Measurements from ENCODE around the gene CIP2A.

The CIP2A gene

GRCh38 chr3:108555966-108556581 is 33.2 kb downstream of the CIP2A start:
- no peak for DNase-seq

- no peak for DNase-seq
Measured at GRCh38 chr3:108554913-108555571, 34.2 kb downstream of the CIP2A start.

GRCh38 chr3:108554229-108554628 is 35.0 kb downstream of the CIP2A start:
- no peak for DNase-seq

- no peak for DNase-seq
Measured at GRCh38 chr3:108552267-108553159, 36.7 kb downstream of the CIP2A start.

DNA sequence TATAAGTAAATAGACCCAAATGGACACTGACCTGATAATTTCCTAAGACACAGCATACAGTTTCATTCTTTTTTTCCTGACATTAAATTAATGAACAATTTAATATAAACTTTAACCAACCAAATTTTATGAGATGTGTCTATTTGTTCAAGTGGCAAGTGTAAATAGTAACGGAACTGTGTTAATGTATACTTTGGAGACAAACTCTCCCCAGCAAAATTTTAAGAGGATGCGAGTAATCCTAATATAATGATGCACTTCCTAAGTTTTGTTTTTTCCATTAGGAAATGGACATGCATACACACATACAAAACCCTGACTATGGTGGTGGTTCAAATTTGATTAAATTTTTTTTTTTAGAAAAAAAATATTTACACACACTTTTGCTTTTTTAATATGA is 40.4 kb downstream of the CIP2A start:
- no peak for DNase-seq

GRCh38 chr3:108548304-108548703 is 40.9 kb downstream of the CIP2A start:
- no peak for DNase-seq

DNA sequence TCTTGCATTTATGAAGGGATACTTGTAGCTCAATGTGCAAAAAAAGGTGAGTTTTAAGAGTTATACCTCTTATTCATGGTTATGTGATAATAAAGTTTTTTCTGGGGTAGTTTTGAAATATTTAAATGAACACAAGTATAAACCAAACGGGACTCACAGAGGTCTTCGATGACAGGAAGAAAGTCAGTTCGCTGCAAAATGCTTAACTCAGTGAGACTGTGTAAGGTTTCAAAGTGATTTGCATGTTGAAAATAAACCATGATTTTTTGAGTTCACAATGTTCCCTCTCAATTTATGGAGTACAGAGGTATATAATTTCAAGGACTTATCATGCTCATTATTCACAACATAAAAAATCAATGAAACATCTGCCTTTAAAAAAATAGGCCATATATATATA is 42.5 kb downstream of the CIP2A start:
- no peak for DNase-seq

GRCh38 chr3:108546247-108546646 is 43.0 kb downstream of the CIP2A start:
- DNase-seq = no peak

- DNase-seq = no peak
Measured at GRCh38 chr3:108538083-108538482, 51.2 kb downstream of the CIP2A start.

DNA sequence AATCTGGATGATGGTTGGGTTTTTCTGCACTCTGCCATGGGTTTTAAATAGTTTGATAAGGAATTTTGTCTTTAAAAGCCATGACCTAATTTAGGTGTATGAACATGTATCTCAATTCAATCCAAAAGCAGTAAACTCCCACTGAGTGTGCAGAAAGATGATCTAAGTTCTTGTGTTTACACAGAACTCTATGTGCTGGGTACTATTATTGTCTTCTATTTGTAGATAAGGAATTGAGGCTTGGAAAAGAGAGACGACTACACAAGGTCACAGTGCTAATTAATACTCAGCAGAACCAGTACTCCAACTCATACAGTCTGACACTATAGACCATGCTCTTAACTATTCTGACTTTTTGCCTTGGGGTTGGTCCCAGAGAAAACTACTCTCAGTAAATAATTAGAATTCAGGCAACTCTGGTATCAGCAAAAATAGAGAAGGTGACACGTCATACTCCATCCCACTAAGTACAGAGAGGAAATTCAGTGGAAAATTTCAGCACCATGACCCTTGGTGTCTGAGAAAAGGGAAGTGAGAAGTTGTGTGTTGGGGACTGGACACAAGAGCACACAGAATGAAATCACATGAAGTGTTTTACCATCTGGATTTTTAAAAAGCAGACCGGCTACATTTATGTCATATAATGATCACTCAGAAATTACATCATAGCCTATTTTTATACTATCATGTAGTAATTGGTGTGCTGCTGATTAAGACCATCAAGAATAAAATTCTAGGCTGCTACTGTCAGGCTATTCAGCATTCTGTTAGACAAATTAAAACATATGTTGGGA is 60.6 kb downstream of the CIP2A start:
- no peak for DNase-seq

DNA sequence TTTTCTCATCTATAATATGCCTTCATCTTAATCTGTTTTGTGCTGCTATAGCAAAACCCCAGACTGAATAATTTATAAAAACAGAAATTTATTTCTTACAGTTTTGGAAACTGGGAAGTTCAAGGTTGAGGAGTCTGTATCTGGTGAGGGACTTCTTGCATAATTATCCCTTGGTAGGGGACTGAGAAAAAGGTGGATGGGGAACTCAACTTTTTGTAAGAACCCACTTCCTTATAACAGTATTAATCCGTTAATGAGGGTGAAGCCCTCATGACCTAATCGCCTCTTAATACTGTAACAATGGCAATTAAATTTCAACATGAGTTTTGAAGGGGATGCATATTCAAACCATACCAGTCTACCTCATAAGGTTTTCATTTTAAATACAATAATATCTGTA is 61.4 kb downstream of the CIP2A start:
- DNase-seq = no peak

GRCh38 chr3:108527109-108527508 is 62.1 kb downstream of the CIP2A start:
- DNase-seq = no peak

- DNase-seq = no peak
Measured at GRCh38 chr3:108525971-108526370, 63.3 kb downstream of the CIP2A start.

DNA sequence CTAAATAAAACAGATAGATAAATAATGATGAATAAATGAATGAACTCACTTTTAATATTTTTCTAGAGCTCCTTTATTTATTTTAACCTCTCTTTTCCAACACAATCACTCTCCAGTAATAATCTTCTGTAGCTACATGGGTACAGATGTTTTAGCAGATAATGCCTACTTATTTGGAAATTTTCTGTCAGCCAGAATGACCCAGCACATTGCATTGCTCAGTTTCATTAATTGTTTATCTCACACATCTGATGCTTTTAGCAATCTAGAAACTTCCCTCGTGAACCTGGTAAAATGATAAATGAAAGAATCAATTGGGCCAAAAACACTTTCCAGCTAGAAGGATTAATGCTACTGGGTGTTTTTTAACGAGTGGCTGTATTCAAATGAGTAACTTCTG is 64.0 kb downstream of the CIP2A start:
- DNase-seq = no peak

GRCh38 chr3:108524537-108524936 is 64.7 kb downstream of the CIP2A start:
- DNase-seq = no peak

DNA sequence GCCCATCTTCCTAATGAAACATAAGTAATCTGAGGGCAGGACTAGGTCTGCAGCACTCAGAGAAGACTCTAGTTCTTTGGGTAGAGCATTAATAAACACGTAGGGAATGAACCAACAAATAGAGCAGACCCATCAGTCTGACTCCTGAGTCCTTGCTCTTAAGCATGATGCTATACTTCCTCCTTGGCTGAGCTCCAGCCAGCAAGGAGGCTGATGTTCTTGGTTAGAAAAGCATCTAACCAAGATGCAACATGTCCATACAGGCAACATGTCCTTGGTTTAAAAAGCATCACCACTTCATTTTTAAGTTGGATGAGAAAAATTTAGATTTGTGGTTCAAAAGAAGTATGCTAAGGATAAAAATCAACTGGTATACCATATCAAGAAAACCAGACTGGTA is 70.3 kb downstream of the CIP2A start:
- DNase-seq = no peak

- no peak for DNase-seq
Measured at GRCh38 chr3:108516881-108517280, 72.4 kb downstream of the CIP2A start.

DNA sequence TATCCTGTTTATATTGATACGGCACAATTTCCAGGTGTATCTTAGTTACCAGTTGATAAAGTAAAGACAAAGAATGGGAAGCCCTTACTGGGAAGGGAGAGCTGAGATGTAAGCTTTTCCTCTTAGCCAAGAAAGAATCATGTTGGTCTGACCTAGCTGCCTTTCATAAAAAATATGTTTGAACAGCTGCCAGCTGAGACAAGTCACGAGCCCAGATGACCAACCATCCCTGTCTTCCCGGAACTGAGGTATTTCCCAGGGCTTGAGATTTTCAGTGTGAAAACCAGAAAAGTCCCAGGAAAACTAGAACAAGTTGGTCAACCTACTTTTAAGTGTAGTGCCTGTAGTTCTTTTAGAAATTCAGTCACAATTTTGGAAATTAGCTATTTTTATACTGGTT is 75.3 kb downstream of the CIP2A start:
- no peak for DNase-seq

GRCh38 chr3:108512671-108513070 is 76.6 kb downstream of the CIP2A start:
- DNase-seq = no peak

GRCh38 chr3:108511490-108511889 is 77.7 kb downstream of the CIP2A start:
- DNase-seq = no peak

DNA sequence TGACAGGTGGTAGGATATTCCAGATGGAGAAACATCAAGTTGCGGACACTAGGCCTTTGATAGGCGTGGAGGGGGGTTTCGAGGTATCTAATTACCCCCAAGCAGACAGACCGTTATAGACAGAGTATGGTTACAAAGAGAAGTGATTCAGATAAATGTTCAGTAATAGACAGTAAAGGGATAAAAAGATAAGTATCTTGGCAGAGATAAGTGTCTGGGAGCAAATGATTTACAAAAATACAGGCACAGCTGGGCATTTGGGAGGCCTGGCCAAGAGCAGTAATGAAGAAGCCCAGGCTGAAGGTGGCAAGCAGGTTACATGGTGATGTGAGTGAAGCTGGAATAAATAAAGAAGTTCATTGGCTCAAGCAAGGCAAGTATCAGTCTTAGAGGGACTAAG is 78.2 kb downstream of the CIP2A start:
- no peak for DNase-seq

DNA sequence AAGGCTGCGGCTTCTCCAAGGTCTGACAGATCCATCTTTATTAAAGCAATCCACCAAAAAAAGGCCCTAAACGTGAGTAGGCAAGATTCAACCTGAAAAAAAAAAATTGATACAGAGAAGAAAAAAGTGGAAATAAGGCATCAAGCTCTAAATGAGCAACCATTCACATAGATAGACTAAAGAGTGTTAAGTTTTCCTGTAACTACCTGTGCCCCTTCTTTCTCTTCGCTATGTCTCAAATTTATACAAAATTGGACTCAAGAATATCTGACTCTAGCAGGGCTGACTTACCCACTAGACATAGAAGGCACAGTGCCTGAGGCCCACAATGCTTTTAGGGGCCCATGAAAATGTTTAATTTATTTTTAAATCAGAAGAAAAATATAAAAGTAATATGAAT is 78.7 kb downstream of the CIP2A start, which contains the start of gene MYH15:
Gene MYH15, minus strand, starts transcription at position 101 of the 400 bp plus-strand sequence. Its CDS starts 66 bp downstream, at position 35.
- DNase-seq = no peak

DNA sequence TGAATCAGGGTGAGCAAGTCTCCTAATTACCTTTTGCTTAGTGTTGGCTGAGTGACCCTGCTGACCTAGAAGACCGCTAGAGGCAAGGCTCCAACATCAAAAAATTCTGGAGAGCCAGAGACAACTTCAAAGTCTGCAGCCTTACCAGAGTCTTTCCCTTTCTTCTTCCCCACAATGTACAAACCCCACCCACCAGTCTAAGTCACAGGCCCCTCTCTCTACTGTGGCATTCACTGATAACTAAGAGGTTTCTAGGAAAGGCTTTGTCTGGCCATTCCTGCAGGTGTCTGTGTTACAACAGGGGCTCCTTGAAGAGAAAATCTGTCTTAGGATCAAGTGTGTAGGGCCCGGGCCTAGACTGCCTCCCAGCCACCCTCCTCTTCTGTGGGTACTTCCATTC is 79.4 kb downstream of the CIP2A start:
- DNase-seq = no peak
